Left ventricle myocardium superior (tissue), 1 donor: ENCODE results near the gene TRIM74. TPM values are rescaled to one million over a fixed set of nuclear protein-coding genes. Genes with fewer than 3 reads are reported as not detected.
A peak's percentile ranks its signal among the peaks of the same experiment; 100 is the strongest.
"Not testable (repeated sequence)": the region's sequence is repeated elsewhere in the genome, so short reads cannot be mapped to it uniquely, and the experiment has no call there.

ENCODE experiments used
- ATAC-seq: fragments of 200-7000 bp; cut with Tn5 transposase; one replicate; pipeline ENCODE4 v1.9.1; 2020; ENCODE audit warnings: mild to moderate bottlenecking, moderate library complexity
- DNase-seq: peaks from one replicate; pipeline ENCODE4 v3.0.0-alpha.2; 2020
- intact Hi-C: fragments of 100-400 bp; cut with micrococcal nuclease; formaldehyde crosslinking; loops from one replicate; pipeline ENCODE4 v1.11.0; 2022
- total RNA-seq: library from RNA; stranded (reverse); fragmentation: NEBNext Ultra II Directional; extraction: Animal tissue kit (Norgen Biotek cat#: 25700); gene quantifications from one replicate; pipeline ENCODE4 v1.2.1, GENCODE V29; 2021
- donor health status: DM: no; HTN: yes; CAD: no; lungs with severe emphysema.

The TRIM74 gene
- total RNA-seq, 1 donor from 2014 or later, result 0.35 TPM

GRCh38 chr7:72924386-72924732 is 44.9 kb downstream of the TRIM74 start:
- no peak for ATAC-seq
- intact Hi-C loops, result no loop called here
- DNase-seq, result no peak

DNA sequence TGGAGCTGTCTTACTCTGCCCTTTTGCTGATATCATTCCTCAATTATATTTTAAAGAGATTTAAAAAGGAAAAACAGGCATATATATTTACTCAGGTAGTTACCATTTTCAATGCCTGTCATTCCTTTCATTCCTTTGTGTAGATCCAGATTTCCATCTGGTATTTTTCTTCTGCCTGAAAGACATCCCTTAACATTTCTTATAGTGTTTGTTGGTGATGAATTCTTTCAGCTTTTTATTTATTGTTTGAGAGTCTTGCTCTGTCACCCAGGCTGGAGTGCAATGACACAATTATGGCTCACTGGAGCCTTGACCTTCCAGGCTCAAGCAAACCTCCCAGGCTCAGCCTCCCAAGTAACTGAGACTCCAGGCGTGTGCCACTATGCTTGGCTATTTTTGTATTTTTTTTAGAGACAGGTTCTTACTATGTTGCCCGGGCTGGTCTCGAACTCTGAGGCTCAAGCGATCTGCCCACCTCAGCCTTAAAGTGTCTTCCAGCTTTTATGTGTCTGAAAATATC is 50.0 kb downstream of the TRIM74 start:
- DNase-seq (no peak), ATAC-seq (no peak)
- intact Hi-C loops, result no loop called here

- intact Hi-C loops, result not testable (repeated sequence)
- peak; percentile 75 for DNase-seq
- peak; percentile 71 for ATAC-seq
These were observed 54.3 kb downstream of the TRIM74 start for GRCh38 chr7:72914756-72915525.

GRCh38 chr7:72913750-72914149 is 55.5 kb downstream of the TRIM74 start:
- ATAC-seq, DNase-seq, intact Hi-C loops: not testable (repeated sequence)

DNA sequence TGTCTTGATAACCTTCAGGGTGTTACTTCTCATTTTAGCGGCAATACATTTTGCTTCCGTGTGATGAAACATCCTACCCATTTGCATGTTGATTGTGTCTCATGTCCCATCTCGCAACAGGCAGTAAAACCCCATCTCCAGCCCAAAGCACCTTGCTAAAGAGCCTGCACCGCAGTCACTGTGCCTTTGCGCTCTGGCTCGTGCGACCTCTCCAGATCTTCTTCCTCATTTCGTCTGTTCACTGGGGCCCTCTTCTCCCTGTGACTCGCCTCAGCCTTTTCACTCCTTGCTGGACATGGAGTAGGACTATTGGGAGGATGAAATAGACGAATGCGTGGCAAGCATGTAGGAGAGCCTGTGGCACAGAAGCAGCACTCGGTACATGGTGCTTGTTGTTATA is 57.9 kb downstream of the TRIM74 start:
- DNase-seq, intact Hi-C loops, ATAC-seq: not testable (repeated sequence)

Other genes with a start within 250 kb of the TRIM74 start
- 2.8 TPM for gene TYW1B, start 141.3 kb downstream of the TRIM74 start, total RNA-seq
- gene POM121, start 44.4 kb downstream of the TRIM74 start, total RNA-seq, result 16.9 TPM
- gene SPDYE8, start 60.3 kb upstream of the TRIM74 start, total RNA-seq, result not detected
- not detected for gene SPDYE11, start 88.4 kb upstream of the TRIM74 start, total RNA-seq
- gene SPDYE9, start 116.6 kb upstream of the TRIM74 start, total RNA-seq, result not detected